HG03442 (cell line): ENCODE data around the gene RXFP4.

Source experiments
- ATAC-seq: cut with Tn5 transposase; IDR thresholded peaks from one replicate; pipeline ENCODE4 v1.9.1; 2021; ENCODE audit warnings: mild to moderate bottlenecking, moderate library complexity; ENCODE audit not compliant: unreplicated experiment

RXFP4 gene

DNA sequence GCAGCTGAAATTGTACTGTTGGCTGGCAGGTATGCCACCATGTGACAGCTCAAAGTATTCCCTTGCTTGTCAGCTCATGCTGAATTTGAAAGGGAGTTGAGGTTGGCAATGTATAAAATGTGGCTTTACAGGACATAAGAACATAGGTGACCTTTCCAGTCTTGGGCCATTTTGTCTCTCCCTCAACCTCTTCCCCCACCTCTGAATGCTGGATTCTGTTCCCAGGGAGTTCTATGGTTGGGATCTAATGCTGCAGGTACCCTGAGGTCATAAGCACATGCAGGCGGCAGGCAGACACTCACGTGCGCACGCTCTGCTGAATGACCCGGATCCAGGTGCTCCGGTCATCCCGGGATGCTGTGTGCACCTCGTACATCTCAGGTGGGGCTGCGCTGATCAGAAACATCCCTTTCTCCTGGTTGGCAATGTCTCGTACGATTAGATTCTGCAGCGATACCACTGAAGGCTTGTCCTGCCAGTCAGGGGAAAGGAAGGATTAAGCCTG lies 16.0 kb downstream of the RXFP4 start:
- ATAC-seq: no peak

DNA sequence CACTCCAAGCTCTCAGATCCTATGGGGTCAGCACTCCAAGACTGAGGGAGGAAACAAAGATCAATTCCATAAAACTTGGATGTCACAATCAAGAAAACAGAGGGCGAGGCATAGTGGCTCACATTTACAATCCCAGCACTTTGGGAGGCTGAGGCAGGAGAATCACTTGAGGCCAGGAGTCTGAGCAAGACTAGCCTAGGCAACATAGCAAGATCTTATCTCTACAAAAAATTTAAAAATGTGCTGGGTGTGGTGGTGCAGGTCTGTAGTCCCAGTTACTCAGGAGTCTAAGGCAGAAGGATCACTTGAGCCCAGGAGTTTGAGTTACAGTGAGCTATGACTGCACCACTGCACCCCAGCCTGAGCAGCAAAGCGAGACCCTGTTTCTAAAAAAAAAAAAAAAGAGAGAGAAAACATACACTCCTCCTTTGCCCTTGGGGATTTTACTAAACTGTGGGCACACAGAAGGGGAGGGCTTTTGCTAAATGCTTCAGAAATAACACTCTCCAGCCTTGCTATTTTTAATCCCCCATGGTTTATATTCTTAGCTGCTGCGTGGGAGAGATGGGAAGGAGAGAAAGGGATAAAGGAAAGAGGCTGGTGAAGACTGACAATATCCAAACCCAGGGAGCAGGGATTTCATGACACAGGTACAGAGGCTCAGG lies 18.8 kb downstream of the RXFP4 start:
- ATAC-seq: no peak

DNA sequence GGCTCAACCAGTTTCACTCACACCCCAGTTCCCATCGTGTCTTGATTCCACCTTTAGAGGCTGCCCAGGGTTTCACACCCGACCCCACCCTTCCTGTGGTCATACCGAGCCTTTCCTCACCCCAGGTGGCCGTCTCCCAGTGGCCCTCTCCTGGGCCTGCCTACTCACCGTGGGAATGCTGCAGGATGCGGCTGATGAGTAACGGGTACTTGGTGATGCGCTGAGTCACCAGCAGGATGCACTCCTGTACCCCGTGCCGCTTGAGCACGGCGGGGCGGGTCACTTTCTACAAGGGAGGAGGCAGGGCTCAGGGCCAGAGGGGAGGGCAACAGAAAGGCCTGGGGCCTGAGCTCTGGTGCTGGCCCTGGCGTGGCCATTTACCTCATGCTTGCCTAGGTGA lies 20.5 kb downstream of the RXFP4 start:
- no peak for ATAC-seq

DNA sequence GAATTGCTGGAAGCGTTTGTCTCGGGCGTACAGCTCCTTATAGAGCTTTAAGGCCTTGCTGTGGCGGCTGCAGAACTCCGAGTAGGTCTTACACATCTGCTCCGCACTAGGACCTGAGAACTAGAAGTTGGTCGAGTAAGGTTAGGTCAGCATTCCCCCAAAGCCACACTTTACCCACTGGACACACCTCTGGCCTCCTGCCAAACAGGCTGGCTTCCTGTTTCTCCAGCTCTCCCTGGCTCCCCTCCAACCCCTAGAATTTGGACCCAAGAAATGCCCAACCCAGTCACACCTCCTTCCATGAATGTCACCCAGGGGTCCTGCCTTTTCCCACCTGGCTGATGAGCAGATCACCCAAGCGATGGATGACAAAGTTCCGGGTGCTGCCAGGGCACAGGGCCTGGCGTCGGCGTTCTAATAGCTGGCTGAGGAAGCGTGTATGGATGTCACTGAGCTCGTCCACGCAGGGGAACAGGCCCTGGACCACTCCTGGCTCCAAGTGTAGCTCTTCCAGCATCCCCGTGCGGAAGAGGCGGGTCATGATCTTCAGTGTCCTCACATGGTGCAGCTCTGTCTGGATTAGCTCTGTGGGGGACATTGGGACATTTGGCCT lies 21.3 kb downstream of the RXFP4 start:
- no peak for ATAC-seq

DNA sequence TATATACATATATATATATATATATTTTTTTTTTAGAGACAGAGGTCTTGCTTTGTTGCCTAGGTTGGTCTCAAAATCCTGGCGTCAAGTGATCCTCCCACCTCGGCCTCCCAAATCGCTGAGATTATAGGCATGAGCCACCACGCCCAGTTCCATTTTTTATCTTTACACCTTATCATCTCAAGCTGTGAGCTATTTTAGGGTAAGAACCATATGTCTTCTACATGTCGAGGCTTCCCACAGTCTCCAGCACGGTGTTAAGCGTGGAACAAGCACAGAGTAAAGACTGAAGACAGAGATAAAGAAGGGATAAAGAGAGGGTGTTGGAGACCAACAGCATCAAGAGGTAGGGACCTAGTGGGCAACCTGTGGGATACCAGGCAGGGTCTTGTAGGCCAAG lies 22.8 kb downstream of the RXFP4 start:
- ATAC-seq: no peak

DNA sequence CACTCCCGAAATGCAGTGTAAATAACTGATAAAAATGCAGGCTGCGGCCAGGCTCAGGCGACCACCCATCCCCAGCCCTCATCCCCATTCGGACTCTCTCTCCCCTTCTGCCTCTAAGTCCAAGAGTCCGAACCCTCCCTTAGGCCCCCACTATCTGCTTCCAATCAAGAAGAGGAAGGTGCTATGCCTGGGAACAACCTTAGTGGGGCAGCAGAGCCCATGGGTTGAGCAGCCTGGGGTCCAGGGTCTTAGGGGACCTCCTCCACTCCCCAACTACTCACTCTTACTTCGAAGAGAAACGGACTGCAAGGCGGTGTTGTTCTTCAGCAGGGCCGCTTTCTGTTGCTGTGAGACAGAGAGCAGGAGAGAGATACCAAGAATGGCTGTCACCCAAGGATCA lies 24.7 kb downstream of the RXFP4 start:
- no peak for ATAC-seq

DNA sequence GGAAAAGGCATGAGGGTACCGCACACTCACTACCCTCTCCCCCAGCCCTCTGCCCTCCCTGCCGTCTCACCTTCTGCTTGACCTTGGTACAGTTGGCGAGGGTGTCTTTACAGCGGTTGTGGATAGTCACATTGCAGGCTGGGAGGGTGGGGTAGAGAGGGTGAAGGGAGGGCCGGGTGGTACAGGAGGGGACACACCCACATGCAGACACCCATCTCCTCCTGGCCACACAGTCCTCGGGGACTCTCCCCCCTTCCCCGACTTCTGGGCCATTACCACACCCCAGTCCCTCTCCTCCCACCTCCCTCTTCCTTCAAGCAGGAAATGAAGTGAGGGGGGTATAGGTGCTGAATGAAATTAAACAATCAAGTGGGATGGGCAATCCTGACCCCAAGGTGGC lies 25.3 kb downstream of the RXFP4 start:
- ATAC-seq: no peak

DNA sequence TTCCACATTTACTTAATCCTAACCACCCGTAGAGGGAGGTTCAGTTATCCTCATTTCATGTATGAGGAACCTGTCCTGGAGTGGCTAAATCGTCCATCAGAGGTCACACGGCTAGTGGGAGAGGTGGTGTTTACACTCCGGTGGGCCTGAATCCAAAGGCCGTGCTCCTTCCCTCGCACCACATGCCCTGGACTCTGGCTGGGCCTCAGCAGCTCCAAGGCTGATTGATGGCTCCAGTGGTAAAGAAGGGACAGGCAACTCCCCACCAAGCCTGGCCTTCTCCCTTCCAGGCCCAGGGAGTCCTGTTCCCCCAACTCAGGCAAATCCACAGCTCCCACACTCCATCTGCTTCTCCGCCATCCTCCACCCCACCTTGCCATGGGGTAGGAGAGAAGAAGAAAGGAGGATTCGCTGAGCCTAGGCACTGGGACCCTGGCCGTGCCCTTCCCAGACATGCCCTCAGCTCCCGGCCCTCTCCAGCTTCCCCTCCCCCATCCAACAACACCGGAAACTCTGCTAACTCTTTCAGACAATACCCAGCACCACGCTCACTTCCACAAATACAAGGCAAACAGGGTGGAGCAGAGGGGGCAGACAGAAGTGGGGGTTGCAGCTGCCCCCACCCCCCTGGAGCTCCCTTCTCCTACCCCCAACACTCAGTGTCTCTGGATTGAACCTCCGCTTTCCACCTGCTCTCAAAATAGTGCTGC lies 26.1 kb downstream of the RXFP4 start:
- no peak for ATAC-seq

DNA sequence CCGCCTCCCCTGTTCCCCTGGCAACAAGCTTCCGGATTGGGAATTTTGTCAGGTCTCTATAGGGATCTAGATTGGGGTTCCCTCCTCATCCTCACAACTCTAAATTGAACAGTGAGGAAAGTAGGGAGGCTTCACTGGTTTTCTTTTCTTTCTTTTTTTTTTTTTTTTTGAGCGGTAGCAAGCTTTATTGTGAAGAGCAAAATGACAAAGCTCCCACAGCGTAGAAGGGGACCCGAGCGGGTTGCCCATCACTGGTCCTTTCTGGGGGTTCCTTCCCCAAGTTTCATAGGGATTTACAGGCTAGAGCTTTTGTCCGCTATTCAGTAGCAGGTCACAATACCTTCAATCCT lies 26.6 kb downstream of the RXFP4 start:
- ATAC-seq: no peak

DNA sequence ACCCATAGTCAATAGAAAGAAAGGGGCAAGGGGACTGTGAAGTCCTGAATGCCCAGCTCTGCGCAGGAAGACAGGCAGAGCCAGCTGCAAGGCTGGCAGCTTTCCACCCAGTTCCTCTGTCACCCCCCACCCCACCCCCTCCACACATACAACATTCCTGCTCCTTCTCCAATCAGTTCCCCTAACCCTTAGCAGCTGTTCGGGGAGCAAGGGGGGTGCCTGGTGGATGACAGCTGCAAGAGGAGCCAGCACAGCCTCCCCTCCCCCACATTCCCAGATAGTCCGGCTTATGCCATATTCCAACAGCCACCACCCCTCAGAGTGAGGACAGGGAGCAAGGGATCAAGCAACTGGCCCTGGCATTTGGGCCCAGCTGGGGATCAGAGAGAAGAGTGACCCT lies 27.2 kb downstream of the RXFP4 start:
- ATAC-seq: no peak

DNA sequence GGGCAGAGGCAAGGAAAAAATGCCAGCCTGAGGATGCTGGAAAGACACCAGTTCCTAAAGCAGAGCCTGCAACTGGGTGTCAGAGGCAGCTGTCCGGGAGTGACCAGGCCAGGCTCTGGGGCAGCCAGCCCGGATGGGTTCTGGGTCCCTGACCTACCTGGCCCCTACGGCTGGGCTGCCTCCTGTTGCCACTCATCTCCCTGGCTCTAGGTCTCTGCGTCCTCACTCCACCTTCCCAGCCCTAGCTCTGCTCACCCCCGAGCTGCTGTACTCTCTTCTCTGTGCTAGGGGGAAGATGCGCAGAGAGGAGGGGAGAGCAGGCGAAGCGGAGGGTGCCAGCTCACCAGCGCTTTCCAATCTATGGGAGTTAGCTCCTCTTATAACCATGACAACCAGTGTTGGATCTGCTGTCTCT lies 27.9 kb downstream of the RXFP4 start:
- ATAC-seq: no peak

DNA sequence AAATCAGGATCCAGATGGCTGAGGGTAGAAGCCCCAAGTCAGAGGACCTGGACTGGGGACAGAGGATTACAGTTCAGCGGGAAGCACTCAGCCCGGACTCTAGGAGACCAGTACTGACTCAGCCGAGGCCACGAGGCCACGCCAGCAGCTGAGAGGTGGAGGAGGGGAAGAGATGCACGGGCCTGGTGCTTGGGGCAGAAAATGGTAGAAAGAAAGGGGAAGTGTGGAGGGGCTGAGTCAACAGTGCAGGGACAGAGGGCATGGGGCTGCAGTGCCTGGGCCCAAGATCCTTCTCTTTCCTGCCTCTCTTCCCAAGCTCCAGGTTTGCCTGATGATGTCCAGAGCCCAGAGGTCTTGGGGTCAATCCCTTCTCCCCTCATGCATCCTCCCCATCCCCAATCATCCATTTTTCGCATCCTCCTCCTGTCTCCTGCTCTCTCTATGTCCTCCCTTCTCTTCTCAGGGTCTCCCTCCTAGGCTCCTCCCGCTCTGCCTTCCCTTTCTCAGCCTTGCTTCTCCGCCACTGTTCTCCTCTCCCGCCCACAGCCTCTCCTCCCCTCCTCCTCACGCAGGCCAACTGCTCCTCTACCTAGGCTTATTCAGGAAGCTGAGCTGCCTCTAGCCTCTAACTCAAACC lies 29.2 kb downstream of the RXFP4 start:
- peak; percentile 64 for ATAC-seq

DNA sequence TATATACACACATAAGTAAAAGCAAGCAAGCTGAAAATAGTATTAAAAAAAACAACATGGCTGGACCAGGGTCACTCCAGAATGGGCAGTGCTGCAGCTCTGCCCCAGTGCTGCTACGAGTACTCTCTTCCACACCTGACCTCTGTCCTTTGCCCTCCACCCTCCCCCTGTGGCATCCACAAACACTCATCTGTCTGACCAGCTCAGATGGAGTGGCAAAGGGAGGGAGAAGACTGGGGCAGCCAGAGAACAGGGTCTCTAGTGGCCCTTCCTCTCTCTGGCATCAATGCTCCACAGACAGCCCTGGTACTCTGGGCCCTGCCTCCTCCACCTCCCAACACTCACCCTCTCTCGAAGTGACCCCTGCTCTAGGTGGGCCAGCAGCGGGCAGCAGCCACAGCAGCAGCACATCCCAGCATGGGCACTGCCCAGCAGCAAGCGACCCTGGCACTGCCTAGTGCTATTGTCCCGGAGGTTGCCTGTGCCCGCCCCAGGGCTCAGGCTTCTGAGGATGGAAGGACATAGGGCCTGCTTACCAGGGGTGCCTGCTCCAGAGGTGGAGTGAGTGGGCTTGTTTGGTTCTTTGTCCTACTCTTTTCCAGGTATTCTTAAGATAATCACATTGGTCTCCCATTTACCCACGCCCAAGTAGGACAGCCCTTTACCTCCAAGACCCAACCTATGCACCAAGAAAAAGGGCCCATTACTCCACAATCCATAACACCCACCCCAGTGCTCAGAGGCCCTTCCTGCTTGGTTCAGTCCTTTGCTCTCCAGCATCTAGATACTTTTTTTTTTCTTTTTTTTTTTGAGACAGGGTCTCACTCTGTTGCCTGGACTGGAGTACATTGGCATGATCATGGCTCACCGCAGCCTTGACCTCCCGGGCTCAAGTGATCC lies 30.7 kb downstream of the RXFP4 start:
- no peak for ATAC-seq

DNA sequence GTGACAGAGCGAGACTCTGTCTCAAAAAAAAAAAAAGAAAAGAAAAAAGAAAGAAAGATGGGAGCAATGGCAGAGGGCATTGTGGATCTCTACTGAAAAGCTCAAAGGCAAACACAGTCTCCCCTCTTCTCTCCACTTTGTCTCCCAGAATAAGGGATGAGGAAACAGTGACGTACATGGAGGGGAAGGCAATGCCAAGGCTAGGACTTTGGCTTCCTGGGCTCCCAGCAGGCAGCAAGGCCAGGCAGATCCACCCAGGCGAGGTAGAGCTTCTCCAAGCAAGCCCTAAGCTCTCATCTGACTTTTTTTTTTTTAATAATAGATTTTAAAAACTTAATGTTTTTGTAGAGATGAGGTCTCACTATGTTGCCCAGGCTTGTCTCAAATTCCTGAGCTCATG lies 32.3 kb downstream of the RXFP4 start:
- ATAC-seq: no peak

DNA sequence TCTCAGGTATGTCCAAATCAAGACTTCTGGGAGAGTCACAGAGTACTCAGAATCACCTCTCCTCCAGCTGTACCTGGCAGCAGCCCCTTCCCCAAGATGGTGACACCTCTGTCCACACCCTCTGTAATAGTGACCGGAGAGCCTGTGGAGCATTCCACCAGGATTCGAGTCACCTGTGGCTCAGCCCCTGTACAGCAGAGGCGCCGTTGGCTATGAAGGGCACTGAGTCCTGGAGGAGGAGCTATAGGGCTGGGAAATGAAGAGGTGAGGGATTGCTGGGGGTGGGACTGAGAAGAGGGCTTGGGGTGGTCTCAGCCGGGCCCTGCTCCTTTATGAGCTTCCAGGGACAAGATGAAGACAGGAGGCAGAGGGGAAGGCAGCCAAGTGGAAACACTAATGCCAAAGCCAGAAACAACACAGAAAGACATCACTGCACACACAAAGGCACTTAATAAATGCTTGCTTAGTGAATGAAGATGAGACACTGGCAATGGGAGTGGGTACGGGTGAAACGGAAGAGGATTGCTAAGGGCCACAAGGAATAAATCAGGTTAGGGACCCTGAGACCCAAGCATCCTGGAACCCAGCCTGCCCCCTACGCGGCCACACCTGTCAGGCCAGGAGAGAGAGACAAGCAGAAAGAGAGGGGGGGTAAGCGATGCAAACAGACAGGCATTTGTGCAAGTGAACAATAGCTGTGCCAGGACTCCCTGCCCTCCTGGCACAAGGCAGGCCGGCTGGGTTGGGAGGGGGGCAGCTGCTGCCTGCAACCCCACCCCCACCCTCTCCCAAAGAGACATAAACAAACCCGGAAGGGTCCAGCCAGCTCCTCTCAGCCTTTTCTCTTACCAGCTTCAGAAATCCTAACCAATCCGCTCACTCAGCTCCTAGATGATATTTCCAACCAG lies 33.0 kb downstream of the RXFP4 start:
- ATAC-seq: no peak

DNA sequence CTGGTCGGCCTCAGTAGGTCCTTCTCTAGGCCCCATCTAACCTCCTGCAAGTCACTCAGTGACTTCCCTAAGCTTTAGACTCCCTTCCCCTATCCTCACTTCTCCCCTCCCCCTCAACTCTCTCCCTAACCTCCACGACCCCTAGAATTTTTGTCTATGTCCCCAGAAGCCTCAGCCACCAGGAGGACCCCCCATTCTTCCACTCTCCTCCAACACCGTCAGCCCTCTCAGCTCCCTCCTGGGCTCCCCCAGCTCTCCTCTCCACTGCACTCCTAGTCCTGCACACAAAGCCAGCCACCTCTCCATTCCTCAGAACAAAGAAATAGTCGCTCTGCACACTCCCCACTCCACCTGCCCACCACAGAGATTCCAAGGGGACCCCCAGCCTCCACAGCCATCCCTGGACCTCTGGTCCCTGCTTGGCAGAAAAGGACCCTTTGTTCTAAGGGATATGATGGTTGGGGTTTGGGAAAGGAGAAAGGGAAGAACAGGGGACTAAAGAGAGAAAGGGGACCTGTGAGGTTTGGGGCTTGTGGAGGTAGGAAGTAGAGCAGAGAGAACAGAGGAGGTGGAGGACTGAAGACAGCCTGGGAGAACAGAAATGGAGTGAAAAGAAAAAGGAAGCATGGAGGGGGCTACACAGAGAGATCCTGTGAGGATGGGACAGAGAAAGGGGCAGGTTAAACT lies 34.1 kb downstream of the RXFP4 start:
- ATAC-seq: no peak

DNA sequence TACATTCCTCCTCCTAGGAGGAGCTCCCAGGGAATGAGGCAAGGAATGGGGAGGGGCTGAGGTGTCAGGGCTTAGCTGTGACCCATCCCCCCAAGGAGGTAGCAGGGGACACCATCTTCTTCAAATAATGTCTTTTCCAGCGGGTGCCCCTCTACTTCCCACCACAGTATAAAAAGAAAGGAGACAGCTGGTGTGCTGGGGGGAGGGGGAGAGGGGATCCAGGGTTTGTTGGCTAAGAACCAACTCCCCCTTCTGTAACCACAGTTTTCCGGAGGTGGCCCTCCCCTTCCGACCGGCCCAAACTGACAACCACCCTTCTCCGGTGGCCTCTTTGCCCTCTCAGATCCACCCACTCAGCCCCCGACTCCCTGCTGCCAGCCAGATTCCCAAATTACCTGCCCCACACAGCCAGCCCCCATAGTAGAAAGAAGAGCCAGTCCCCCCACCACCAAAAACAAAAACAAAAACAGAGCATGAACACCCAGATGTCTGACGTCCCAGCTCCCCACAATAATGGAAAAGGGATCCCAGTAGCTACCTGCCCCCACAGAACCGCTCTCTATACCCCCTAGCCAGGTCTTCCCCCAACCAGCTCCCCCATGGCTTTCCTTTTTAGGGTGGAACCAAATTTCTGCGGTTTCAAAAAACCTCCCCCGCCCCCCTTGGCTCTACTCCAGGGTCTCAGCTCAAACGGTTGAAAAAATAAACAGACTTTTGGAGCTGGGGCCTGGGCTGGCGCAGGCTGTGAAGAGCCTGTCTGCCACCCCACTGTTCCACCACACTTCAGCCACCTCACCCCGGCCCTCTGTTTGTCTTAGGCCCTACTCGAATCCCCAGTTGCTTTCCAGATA lies 34.8 kb downstream of the RXFP4 start:
- ATAC-seq: no peak
